ENCODE data around the gene BABAM1. TPM values are rescaled to one million over a fixed set of nuclear protein-coding genes. Genes with fewer than 3 reads are reported as not detected.

BABAM1 gene
- total and polyA plus RNA-seq, 2 of the 4 experiments (the other 2 are of a cell fraction), result 95.1 to 101 TPM

GRCh38 chr19:17309198-17309964 is 42.1 kb downstream of the BABAM1 start, which contains the start of gene DDA1 (continued):
- TF ChIP-seq MXI1 (IDR thresholded peaks at IDR 0.05; ENCODE audit: borderline replicate concordance, low read depth, low read length), result peak; percentile 62; the same call in 1 of the 2 replicates
- TF ChIP-seq MAFK (IDR thresholded peaks at IDR 0.05; ENCODE audit: low read depth, low read length), result no peak
- TF ChIP-seq NFE2L2 (IDR thresholded peaks at IDR 0.05; ENCODE audit: low read depth, low read length), result no peak

DNA sequence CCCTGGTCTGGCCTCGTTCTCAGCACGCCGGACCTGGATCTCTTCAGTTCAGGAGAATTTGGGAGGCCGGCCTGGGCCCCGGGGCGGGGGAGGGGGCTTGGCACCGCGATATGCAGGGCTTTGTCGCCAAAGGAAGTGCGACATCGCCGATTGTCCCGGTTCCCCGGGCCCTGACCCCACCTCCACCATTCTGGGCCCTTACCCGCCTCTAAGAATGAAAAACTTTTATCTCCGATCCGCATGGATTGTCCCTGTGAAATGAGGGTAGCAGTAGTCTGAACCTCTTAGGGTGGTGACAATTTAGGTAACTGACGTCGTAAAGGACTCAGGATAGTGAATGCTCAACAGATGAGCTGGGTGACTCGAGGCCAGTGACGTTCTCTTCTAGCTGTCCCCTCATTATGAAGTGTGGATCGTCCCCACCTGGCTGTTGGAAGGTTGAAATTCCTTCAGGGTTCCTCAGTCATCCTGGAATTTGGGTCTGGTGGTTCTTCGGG is 42.8 kb downstream of the BABAM1 start:
- peak overlapping the region; percentile 69 for H2BK5ac ChIP-seq (ENCODE audit: low read depth, low read length, poor library complexity, severe bottlenecking)
- intact Hi-C loops (cut with micrococcal nuclease), result loop anchor here (1.0 kb wide), 1 partner anchor 24 kb away; the partner anchor contains the start of gene ANO8

More for the DNA sequence above, 42.8 kb downstream of the BABAM1 start:
- peak overlapping the region; percentile 100 for H2AK9ac ChIP-seq (replicated peaks; ENCODE audit: low read depth, low read length, poor library complexity)
- H3K4me2 ChIP-seq (ENCODE audit: low read depth, low read length), result peak overlapping the region; percentile 98
- peak overlapping the region; percentile 52 for H4K91ac ChIP-seq (ENCODE audit: insufficient read depth, low read depth, low read length)
- H3K27ac ChIP-seq (ENCODE audit: insufficient read depth, low read length), result peak overlapping the region; percentile 60
- no peaks in the 10 kb centered on the region for H3K9me3 ChIP-seq (ENCODE audit: control insufficient read depth, insufficient read depth, low read length)
- TF ChIP-seq MXI1 (IDR thresholded peaks at IDR 0.05; ENCODE audit: borderline replicate concordance, low read depth, low read length), result no peak
- H2AK5ac ChIP-seq (ENCODE audit: low read depth, low read length), result peak overlapping the region; percentile 94
- peak overlapping the region; percentile 95 for H3K14ac ChIP-seq (replicated peaks; ENCODE audit: low read depth, low read length)
- BruUV-seq (replicated peaks), result no TSS peak
- H3K4ac ChIP-seq (ENCODE audit: low read depth, low read length), result peak overlapping the region; percentile 67
- H3K9me1 ChIP-seq (ENCODE audit: insufficient read depth, low read length), result peaks cover 18% of the 10 kb centered on the region
- H3K79me1 ChIP-seq (ENCODE audit: low read depth in 1 of 2, low read length in 2 of 2), result peaks cover 34 to 75% of the 10 kb centered on the region in 2 experiments
- 0 out of 2 replicates have a peak overlapping the region, but pooled peaks have one; percentile 23 for H2BK20ac ChIP-seq (ENCODE audit: low read depth, low read length)
- no peak overlapping the region for H2BK15ac ChIP-seq (ENCODE audit: low read depth, low read length)
- peaks cover 12% of the 10 kb centered on the region for H3K4me1 ChIP-seq (ENCODE audit: control insufficient read depth, insufficient read depth, low read length)
- ChIA-PET POLR2A (ENCODE audit: unreplicated experiment) (no interaction called here), CTCF (no interaction called here)
- peak overlapping the region; percentile 96 for H3K23ac ChIP-seq (ENCODE audit: low read depth, low read length)
- H3K36me3 ChIP-seq (ENCODE audit: control insufficient read depth, insufficient read depth, low read length), result peaks cover 21% of the 10 kb centered on the region
- peak overlapping the region; percentile 67 for H3K9ac ChIP-seq (ENCODE audit: low read depth, low read length)
- peak overlapping the region; percentile 59; the same call in 1 of the 2 replicates for H3K56ac ChIP-seq (ENCODE audit: extremely low read depth, insufficient read depth, low read length)
- in situ Hi-C loops (cut with MboI; ENCODE audit: low sequenced_read_pairs), result no loop called here
- dilution Hi-C loops (cut with HindIII; ENCODE audit: low sequenced_read_pairs, unreplicated experiment), result no loop called here
- peak overlapping the region; percentile 57 for H4K5ac ChIP-seq (ENCODE audit: low read depth, low read length)
- H3K27me3 ChIP-seq (ENCODE audit: control insufficient read depth, insufficient read depth, low read length), result no peaks in the 10 kb centered on the region
- ATAC-seq (ENCODE audit: low read depth) (no peak), DNase-seq (no peak)
- H2AFZ ChIP-seq (replicated peaks; ENCODE audit: low read length, poor library complexity), result peak overlapping the region; percentile 95
- peaks cover 29% of the 10 kb centered on the region for H4K20me1 ChIP-seq (ENCODE audit: insufficient read depth, low read length)
- peak overlapping the region; percentile 53; the same call in 1 of the 2 replicates for H2BK120ac ChIP-seq (ENCODE audit: low read depth, low read length)
- WGBS, 2 experiments (ENCODE audit: extremely low coverage in 2 of 2, insufficient read length in 1 of 2), result 8% methylated on average over 3 of the region's 23 CpGs; no CpG with 5 or more reads in 1 of the 2 experiments
- peak overlapping the region; percentile 60 for H3K4me3 ChIP-seq (ENCODE audit: insufficient read depth, low read depth, low read length)
- no peak overlapping the region for H3K18ac ChIP-seq (ENCODE audit: low read depth, low read length)
- H4K8ac ChIP-seq (ENCODE audit: low read depth in 2 of 2, low read length in 2 of 2), result peak overlapping the region; percentile 20 to 92; a peak in 2 of 4 replicates
